DOHH2 (cell line): ENCODE results near the gene CEP350.

Experiments
- EZH2phosphoT487 ChIP-seq: fragments of 200-600 bp; sonication (generic); IDR thresholded peaks from 2 replicates; pipeline ENCODE4 v1.6.1; 2017; ENCODE audit warnings: borderline replicate concordance, mild to moderate bottlenecking, antibody characterized with exemption, low read length, moderate library complexity, mixed read lengths
- TF ChIP-seq, protein P1 (sequence below): fragments of 200-600 bp; sonication (generic); IDR thresholded peaks from one replicate; pipeline ENCODE4 v1.5.1; 2014; ENCODE audit warnings: antibody characterized with exemption, mild to moderate bottlenecking, low read depth, low read length; ENCODE audit not compliant: poor library complexity, severe bottlenecking

- TF ChIP-seq, protein P1, sequence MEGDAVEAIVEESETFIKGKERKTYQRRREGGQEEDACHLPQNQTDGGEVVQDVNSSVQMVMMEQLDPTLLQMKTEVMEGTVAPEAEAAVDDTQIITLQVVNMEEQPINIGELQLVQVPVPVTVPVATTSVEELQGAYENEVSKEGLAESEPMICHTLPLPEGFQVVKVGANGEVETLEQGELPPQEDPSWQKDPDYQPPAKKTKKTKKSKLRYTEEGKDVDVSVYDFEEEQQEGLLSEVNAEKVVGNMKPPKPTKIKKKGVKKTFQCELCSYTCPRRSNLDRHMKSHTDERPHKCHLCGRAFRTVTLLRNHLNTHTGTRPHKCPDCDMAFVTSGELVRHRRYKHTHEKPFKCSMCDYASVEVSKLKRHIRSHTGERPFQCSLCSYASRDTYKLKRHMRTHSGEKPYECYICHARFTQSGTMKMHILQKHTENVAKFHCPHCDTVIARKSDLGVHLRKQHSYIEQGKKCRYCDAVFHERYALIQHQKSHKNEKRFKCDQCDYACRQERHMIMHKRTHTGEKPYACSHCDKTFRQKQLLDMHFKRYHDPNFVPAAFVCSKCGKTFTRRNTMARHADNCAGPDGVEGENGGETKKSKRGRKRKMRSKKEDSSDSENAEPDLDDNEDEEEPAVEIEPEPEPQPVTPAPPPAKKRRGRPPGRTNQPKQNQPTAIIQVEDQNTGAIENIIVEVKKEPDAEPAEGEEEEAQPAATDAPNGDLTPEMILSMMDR, result no peak
- TF ChIP-seq EZH2phosphoT487, result no peak
Observed at GRCh38 chr1:179917601-179918429, 36.8 kb upstream of the CEP350 start.
